Activated gamma-delta T cell treated with anti-CD3 and anti-CD28 coated beads, Interleukin-2, amount 50 U/mL, for 16 hours (primary cell): ENCODE data around the gene IL25.

Experiments used
- DNase-seq: peaks from one replicate; pipeline ENCODE4 v3.0.0-alpha.2; 2020; ENCODE audit warnings: low read depth

IL25 gene

GRCh38 chr14:23353433-23353780 is 19.2 kb upstream of the IL25 start:
- no peak for DNase-seq

- DNase-seq: no peak
These were observed 17.6 kb upstream of the IL25 start for GRCh38 chr14:23354990-23355389.

- no peak for DNase-seq
These were observed 16.7 kb upstream of the IL25 start for GRCh38 chr14:23355871-23356435.

GRCh38 chr14:23356662-23357061 is 15.9 kb upstream of the IL25 start:
- DNase-seq: no peak

- no peak for DNase-seq
These were observed 15.3 kb upstream of the IL25 start for GRCh38 chr14:23357261-23357660.

- no peak for DNase-seq
These were observed 14.6 kb upstream of the IL25 start for GRCh38 chr14:23358042-23358441.

GRCh38 chr14:23358553-23359166 is 13.9 kb upstream of the IL25 start:
- no peak for DNase-seq

GRCh38 chr14:23359167-23359626 is 13.4 kb upstream of the IL25 start:
- no peak for DNase-seq

GRCh38 chr14:23359722-23360447 is 12.7 kb upstream of the IL25 start:
- no peak for DNase-seq

- no peak for DNase-seq
These were observed 12.1 kb upstream of the IL25 start for GRCh38 chr14:23360496-23360895.

- no peak for DNase-seq
These were observed 11.3 kb upstream of the IL25 start for GRCh38 chr14:23361320-23361719.

GRCh38 chr14:23361763-23362162 is 10.8 kb upstream of the IL25 start:
- no peak for DNase-seq

GRCh38 chr14:23362200-23362599 is 10.4 kb upstream of the IL25 start:
- no peak for DNase-seq

- DNase-seq: no peak
These were observed 8.2 kb upstream of the IL25 start for GRCh38 chr14:23364164-23365035.

GRCh38 chr14:23365036-23365731 is 7.4 kb upstream of the IL25 start, which contains the start of gene EFS:
TSS of gene EFS (minus strand) at chr14:23365172. CDS start at chr14:23365025, 147 bp downstream.
- no peak for DNase-seq

- DNase-seq: no peak
These were observed 6.7 kb upstream of the IL25 start for GRCh38 chr14:23365732-23366425.

GRCh38 chr14:23366426-23366921 is 6.1 kb upstream of the IL25 start:
- DNase-seq: no peak

- no peak for DNase-seq
These were observed 2.4 kb upstream of the IL25 start for GRCh38 chr14:23370221-23370620.

GRCh38 chr14:23371865-23372264 is 744 bp upstream of the IL25 start:
- no peak for DNase-seq

- no peak for DNase-seq
These were observed 432 bp downstream of the IL25 start for GRCh38 chr14:23373041-23373440.
